HCT116 (cell line): ENCODE measurements around the gene NOX3. TPM values are rescaled to one million over a fixed set of nuclear protein-coding genes. Genes with fewer than 3 reads are reported as not detected.

ENCODE experiments used
- ATAC-seq: fragments of 200-7000 bp; cut with Tn5 transposase; 2 replicates; pipeline ENCODE4 v1.9.1; 2020; ENCODE audit warnings: mild to moderate bottlenecking, moderate library complexity
- BruUV-seq: library from RNA; stranded (reverse); fragments of 400-500 nt; replicated peaks from 2 replicates; lab custom pipeline; 2021; lab: Mats Ljungman, UMichigan
- CTCF ChIA-PET: fragments of 300-600 bp; sonication (Branson Sonifier 250); formaldehyde crosslinking; loops from one replicate; lab custom pipeline; 2021; ENCODE audit warnings: antibody characterized with exemption; lab: Charles Lee
- POLR2A ChIA-PET: fragments of 300-600, 350-600 bp; sonication (Branson Sonifier 250); formaldehyde crosslinking; loops from one replicate; lab custom pipeline; 2021; ENCODE audit warnings: antibody characterized with exemption; lab: Charles Lee
- RAD21 ChIA-PET, 2 experiments: fragments of 300-600 bp; sonication (Branson Sonifier 250); formaldehyde crosslinking; loops; one replicate each; lab custom pipeline; 2023; ENCODE audit warnings: low total read pairs in 2 of 2; ENCODE audit not compliant: uncharacterized antibody in 2 of 2, unreplicated experiment in 2 of 2, low non-redundant PET in 1 of 2; lab: Charles Lee
- DNase-seq: peaks from one replicate; pipeline ENCODE4 v3.0.0-alpha.2; 2010; ENCODE audit warnings: low read depth, low spot score
- H2AFZ ChIP-seq: fragments of 200-600 bp; shearing (Covaris generic), sonication (generic); 2 replicates; pipeline ENCODE4 v1.6.1; 2017; ENCODE audit warnings: low read depth, mixed run types, mixed read lengths, antibody characterized with exemption, low read length; ENCODE audit not compliant: poor library complexity, severe bottlenecking
- H3K27ac ChIP-seq: 2 replicates; pipeline ENCODE4 v1.5.1; 2012; ENCODE audit warnings: low read depth, low read length
- H3K27me3 ChIP-seq: fragments of 200-600 bp; sonication (generic); 2 replicates; pipeline ENCODE4 v1.6.1; 2016; ENCODE audit warnings: mixed run types, low read length, mixed read lengths; ENCODE audit not compliant: insufficient read depth
- H3K36me3 ChIP-seq, 2 experiments: fragments of 200-500 bp in 1 of 2; fragments of 200-600 bp in 1 of 2; sonication (Bioruptor generic) in 1 of 2; sonication (generic) in 1 of 2; 2 replicates each; pipeline versions ENCODE4 v1.5.1 to v1.6.1; 2014 to 2016; ENCODE audit warnings: low read length in 2 of 2, inconsistent platforms in 1 of 2, mixed read lengths in 1 of 2, mixed run types in 1 of 2; ENCODE audit not compliant: insufficient read depth in 2 of 2, control insufficient read depth in 1 of 2
- H3K4me1 ChIP-seq, 2 experiments: fragments of 200-600 bp in 1 of 2; sonication (generic) in 1 of 2; 2 replicates each; pipeline versions ENCODE4 v1.5.1 to v1.6.1; 2012 to 2017; ENCODE audit warnings: low read length in 2 of 2, inconsistent platforms in 1 of 2, mild to moderate bottlenecking in 1 of 2, mixed read lengths in 1 of 2, mixed run types in 1 of 2, moderate library complexity in 1 of 2; ENCODE audit not compliant: insufficient read depth in 2 of 2, control insufficient read depth in 1 of 2
- H3K4me2 ChIP-seq: fragments of 200-600 bp; sonication (generic); 2 replicates; pipeline ENCODE4 v1.6.1; 2017; ENCODE audit warnings: mixed run types, low read length, mixed read lengths
- H3K4me3 ChIP-seq, 2 experiments: fragments of 200-600 bp in 1 of 2; sonication (generic) in 1 of 2; replicated peaks in 1 of 2; 2 replicates each; pipeline ENCODE4 v1.5.1; 2011 to 2016; ENCODE audit warnings: low read length in 2 of 2, control low read depth in 1 of 2, low read depth in 1 of 2, mild to moderate bottlenecking in 1 of 2, mixed read lengths in 1 of 2, mixed run types in 1 of 2
- H3K79me2 ChIP-seq: fragments of 200-600 bp; sonication (generic); 2 replicates; pipeline ENCODE4 v1.6.1; 2017; ENCODE audit warnings: mild to moderate bottlenecking, mixed run types, low read length, moderate library complexity, mixed read lengths; ENCODE audit not compliant: insufficient read depth
- H3K9ac ChIP-seq: fragments of 200-600 bp; sonication (generic); 2 replicates; pipeline ENCODE4 v1.6.1; 2016; ENCODE audit warnings: low read length, mixed read lengths
- H3K9me2 ChIP-seq: fragments of 200-600 bp; sonication (generic), shearing (Covaris generic); 2 replicates; pipeline ENCODE4 v1.6.1; 2017; ENCODE audit warnings: mixed run types, mild to moderate bottlenecking, moderate library complexity; ENCODE audit not compliant: insufficient read depth
- H3K9me3 ChIP-seq, 2 experiments: fragments of 200-500 bp in 1 of 2; fragments of 200-600 bp in 1 of 2; sonication (Bioruptor generic) in 1 of 2; sonication (generic) in 1 of 2; 2 replicates each; pipeline ENCODE4 v1.6.1; 2014 to 2017; ENCODE audit warnings: low read length in 2 of 2, mixed read lengths in 2 of 2, inconsistent platforms in 1 of 2, low read depth in 1 of 2, mild to moderate bottlenecking in 1 of 2, mixed run types in 1 of 2, moderate library complexity in 1 of 2; ENCODE audit not compliant: control insufficient read depth in 1 of 2, insufficient read depth in 1 of 2
- H4K20me1 ChIP-seq: fragments of 200-600 bp; sonication (generic), shearing (Covaris generic); 2 replicates; pipeline ENCODE4 v1.6.1; 2017; ENCODE audit warnings: mixed run types, mild to moderate bottlenecking, moderate library complexity; ENCODE audit not compliant: insufficient read depth
- ATF3 ChIP-seq: IDR thresholded peaks from 2 replicates; pipeline ENCODE4 v1.6.1; 2012
- CEBPB ChIP-seq: IDR thresholded peaks from 2 replicates; pipeline ENCODE4 v1.6.1; 2012; ENCODE audit warnings: low read depth
- CTCF ChIP-seq, 3 experiments: fragments of 200-600 bp in 1 of 3; sonication (generic) in 1 of 3; IDR thresholded peaks in 2 of 3; conservative IDR thresholded peaks in 1 of 3; 2 replicates each; pipeline ENCODE4 v1.5.1; 2012 to 2017; ENCODE audit warnings: low read depth in 2 of 3, low read length in 2 of 3, antibody characterized with exemption in 1 of 3, borderline replicate concordance in 1 of 3, control low read depth in 1 of 3, mild to moderate bottlenecking in 1 of 3, mixed read lengths in 1 of 3, mixed run types in 1 of 3, moderate library complexity in 1 of 3; ENCODE audit not compliant: insufficient read depth in 1 of 3
- EGR1 ChIP-seq: IDR thresholded peaks from 2 replicates; pipeline ENCODE4 v1.6.1; 2012; ENCODE audit warnings: low read depth
- ELF1 ChIP-seq: IDR thresholded peaks from 2 replicates; pipeline ENCODE4 v1.6.1; 2012; ENCODE audit warnings: low read depth, borderline replicate concordance
- EZH2 ChIP-seq: fragments of 200-600 bp; sonication (generic); IDR thresholded peaks from 2 replicates; pipeline ENCODE4 v1.6.1; 2017; ENCODE audit warnings: antibody characterized with exemption, mixed run types
- FOSL1 ChIP-seq: IDR thresholded peaks from 2 replicates; pipeline ENCODE4 v1.6.1; 2012; ENCODE audit warnings: low read depth
- MAX ChIP-seq: IDR thresholded peaks from 2 replicates; pipeline ENCODE4 v1.6.1; 2012
- POLR2A ChIP-seq: IDR thresholded peaks from 2 replicates; pipeline ENCODE4 v1.7.0; 2011; ENCODE audit warnings: borderline replicate concordance; ENCODE audit not compliant: insufficient read depth, insufficient read length; ENCODE audit errors: extremely low read depth
- REST ChIP-seq: IDR thresholded peaks from 2 replicates; pipeline ENCODE4 v1.6.1; 2012; ENCODE audit warnings: low read depth
- SRF ChIP-seq: IDR thresholded peaks from 2 replicates; pipeline ENCODE4 v1.6.1; 2012; ENCODE audit warnings: low read depth
- ZBTB33 ChIP-seq: IDR thresholded peaks from 2 replicates; pipeline ENCODE4 v1.6.1; 2011; ENCODE audit warnings: mild to moderate bottlenecking, low read length, moderate library complexity; ENCODE audit not compliant: insufficient replicate concordance; ENCODE audit errors: extremely low read depth
- intact Hi-C: fragments of 100-400 bp; cut with micrococcal nuclease; formaldehyde crosslinking; loops from 2 replicates; pipeline ENCODE4 v1.10.0; 2022
- total RNA-seq: library from RNA; stranded (reverse); gene quantifications from one replicate; pipeline ENCODE4 v1.2.1, GENCODE V29; 2021; ENCODE audit not compliant: unreplicated experiment

NOX3 gene
- total RNA-seq, 1 experiment from 2014 or later: not detected

- no peaks in the 10 kb centered on the region for H3K9me3 ChIP-seq
- no peak for TF ChIP-seq CEBPB
- no peak for TF ChIP-seq SRF
- no peak for TF ChIP-seq EGR1
- TF ChIP-seq CTCF (IDR thresholded peaks at IDR 0.05 in 2 of 3, conservative IDR thresholded peaks at IDR 0.05 in 1 of 3; ENCODE audit: borderline replicate concordance in 1 of 3, insufficient read depth in 1 of 3, low read depth in 2 of 3, low read length in 2 of 3): no peak
- no peak for TF ChIP-seq EZH2
- TF ChIP-seq ELF1: no peak
- TF ChIP-seq ATF3: no peak
- TF ChIP-seq REST: no peak
- no peak for TF ChIP-seq FOSL1
- TF ChIP-seq POLR2A: no peak
- TF ChIP-seq MAX: no peak
- no peak for TF ChIP-seq ZBTB33
- no peaks in the 10 kb centered on the region for H3K4me1 ChIP-seq
- no peaks in the 10 kb centered on the region for H3K9me2 ChIP-seq
- H3K4me2 ChIP-seq: no peak overlapping the region
- H4K20me1 ChIP-seq: no peaks in the 10 kb centered on the region
- no TSS peak for BruUV-seq
- no peak overlapping the region for H3K27ac ChIP-seq
- intact Hi-C loops: no loop called here
- no peak overlapping the region for H2AFZ ChIP-seq
- ATAC-seq: no peak
- no peaks in the 10 kb centered on the region for H3K79me2 ChIP-seq
- no peak overlapping the region for H3K4me3 ChIP-seq
- H3K27me3 ChIP-seq: no peaks in the 10 kb centered on the region
- POLR2A ChIA-PET: no interaction called here
- H3K9ac ChIP-seq: no peak overlapping the region
- RAD21 ChIA-PET: no interaction called here
- no peaks in the 10 kb centered on the region for H3K36me3 ChIP-seq
- no peak for DNase-seq
- CTCF ChIA-PET: no interaction called here
Observed at GRCh38 chr6:155409391-155409790, 46.2 kb downstream of the NOX3 start.
